Urinary bladder (tissue), 4 donors: ENCODE data around the gene NUP37. TPM values are rescaled to one million over a fixed set of nuclear protein-coding genes. Genes with fewer than 3 reads are reported as not detected.
A peak's percentile ranks its signal among the peaks of the same experiment; 100 is the strongest.
"Not testable (repeated sequence)": the region's sequence is repeated elsewhere in the genome, so short reads cannot be mapped to it uniquely, and the experiment has no call there.

ENCODE experiments used
- DNase-seq: peaks from one replicate; pipeline ENCODE4 v3.0.0-alpha.2; 2015; ENCODE audit errors: extremely low spot score
- H3K27ac ChIP-seq: one replicate; pipeline ENCODE4 v1.5.1; 2013; ENCODE audit warnings: low read depth, mild to moderate bottlenecking, moderate library complexity
- H3K36me3 ChIP-seq: one replicate; pipeline ENCODE4 v1.6.1; 2013; ENCODE audit warnings: mild to moderate bottlenecking, moderate library complexity; ENCODE audit not compliant: insufficient read depth
- H3K4me1 ChIP-seq: one replicate; pipeline ENCODE4 v1.6.1; 2013; ENCODE audit warnings: mild to moderate bottlenecking, moderate library complexity; ENCODE audit not compliant: insufficient read depth
- H3K4me3 ChIP-seq: one replicate; pipeline ENCODE4 v1.5.1; 2013; ENCODE audit warnings: low read depth, low read length
- WGBS: extraction: QIAGEN DNeasy Blood & Tissue Kit; methylation state at CpG from one replicate; pipeline ENCODE4 v1.1.7; 2013; 5-methylcytosine and 5-hydroxymethylcytosine counted together
- polyA plus RNA-seq: library from polyadenylated mRNA; stranded (reverse); fragments of 200-250 nt; gene quantifications from one replicate; pipeline ENCODE4 v1.2.3, GENCODE V29; 2013
- total RNA-seq: library from RNA; depleted of rRNA; stranded (reverse); fragments of >200 nt; gene quantifications from one replicate; pipeline ENCODE4 v1.2.3, GENCODE V29; 2014
- donor health status: healthy with polysubstance abuse.
- donor health status: healthy.

The NUP37 gene
- 34.9 TPM for total RNA-seq
- 22.8 TPM for polyA plus RNA-seq

- H3K4me1 ChIP-seq = no peaks in the 10 kb centered on the region
- H3K36me3 ChIP-seq = peaks cover 2% of the 10 kb centered on the region
- peak within 1 kb of the TSS; percentile 93 for H3K27ac ChIP-seq
- WGBS = under 1% methylated on average over 62 of the region's 62 CpGs
- peak within 1 kb of the TSS; percentile 79 for H3K4me3 ChIP-seq
- DNase-seq = peak; percentile 65
Observed at GRCh38 chr12:102119674-102120563, at the start of gene NUP37, which contains the start of gene PARPBP. NUP37 (minus strand) TSS chr12:102120114; CDS start chr12:102118518, 1,596 bp downstream. PARPBP (plus strand) TSS chr12:102120183; CDS start chr12:102123889, 3,706 bp downstream.

- Histone ChIP-seq H3K36me3 (no peaks in the 10 kb centered on the region), H3K27ac (no peak overlapping the region), H3K4me3 (no peak overlapping the region), H3K4me1 (no peaks in the 10 kb centered on the region)
- no peak for DNase-seq
Observed at GRCh38 chr12:102167821-102168604, 48.1 kb upstream of the NUP37 start.

GRCh38 chr12:102163383-102163782, 43.5 kb upstream of the NUP37 start:
- no peak overlapping the region for H3K27ac ChIP-seq
- no peak overlapping the region for H3K4me3 ChIP-seq
- H3K36me3 ChIP-seq = no peaks in the 10 kb centered on the region
- no peak for DNase-seq
- 93% methylated on average over 1 of the region's 1 CpG for WGBS
- no peaks in the 10 kb centered on the region for H3K4me1 ChIP-seq

GRCh38 chr12:102155206-102155605, 35.3 kb upstream of the NUP37 start:
- WGBS = 98% methylated on average over 3 of the region's 3 CpGs
- not testable (repeated sequence) for H3K27ac ChIP-seq, H3K36me3 ChIP-seq, H3K4me3 ChIP-seq, H3K4me1 ChIP-seq, DNase-seq

- H3K27ac ChIP-seq, H3K36me3 ChIP-seq, H3K4me3 ChIP-seq, DNase-seq, H3K4me1 ChIP-seq: not testable (repeated sequence)
- WGBS = 97% methylated on average over 4 of the region's 4 CpGs
Observed at GRCh38 chr12:102147062-102147587, 27.2 kb upstream of the NUP37 start.

- WGBS = 58% methylated on average over 1 of the region's 1 CpG
- Histone ChIP-seq H3K4me1 (no peaks in the 10 kb centered on the region), H3K27ac (no peak overlapping the region), H3K36me3 (no peaks in the 10 kb centered on the region), H3K4me3 (no peak overlapping the region)
- no peak for DNase-seq
Observed at GRCh38 chr12:102144221-102144620, 24.3 kb upstream of the NUP37 start.

GRCh38 chr12:102142866-102143373, 23.0 kb upstream of the NUP37 start:
- 93% methylated on average over 11 of the region's 11 CpGs for WGBS
- not testable (repeated sequence) for H3K4me1 ChIP-seq, H3K27ac ChIP-seq

GRCh38 chr12:102137619-102138018, 17.7 kb upstream of the NUP37 start:
- H3K4me3 ChIP-seq, H3K36me3 ChIP-seq, DNase-seq, H3K27ac ChIP-seq, H3K4me1 ChIP-seq: not testable (repeated sequence)
- 96% methylated on average over 8 of the region's 8 CpGs for WGBS

More at GRCh38 chr12:102142866-102143373, 23.0 kb upstream of the NUP37 start:
- H3K4me3 ChIP-seq, DNase-seq, H3K36me3 ChIP-seq: not testable (repeated sequence)

GRCh38 chr12:102131442-102131841, 11.5 kb upstream of the NUP37 start:
- DNase-seq, H3K4me3 ChIP-seq, H3K36me3 ChIP-seq, H3K27ac ChIP-seq, H3K4me1 ChIP-seq: not testable (repeated sequence)
- WGBS = 99% methylated on average over 2 of the region's 2 CpGs

- not testable (repeated sequence) for H3K27ac ChIP-seq, H3K36me3 ChIP-seq, H3K4me1 ChIP-seq, H3K4me3 ChIP-seq, DNase-seq
- WGBS = 84% methylated on average over 3 of the region's 3 CpGs
Observed at GRCh38 chr12:102130720-102131119, 10.8 kb upstream of the NUP37 start.

- H3K36me3 ChIP-seq, H3K4me3 ChIP-seq, H3K4me1 ChIP-seq, DNase-seq, H3K27ac ChIP-seq: not testable (repeated sequence)
- 88% methylated on average over 2 of the region's 2 CpGs for WGBS
Observed at GRCh38 chr12:102121328-102121727, 1.4 kb upstream of the NUP37 start.

- DNase-seq = no peak
- Histone ChIP-seq H3K4me1 (no peaks in the 10 kb centered on the region), H3K36me3 (no peaks in the 10 kb centered on the region), H3K27ac (no peak overlapping the region), H3K4me3 (no peak overlapping the region)
- WGBS = 29% methylated on average over 4 of the region's 4 CpGs
Observed at GRCh38 chr12:102120886-102121285, 972 bp upstream of the NUP37 start.

GRCh38 chr12:102120564-102120873, 605 bp upstream of the NUP37 start:
- no peaks in the 10 kb centered on the region for H3K4me1 ChIP-seq
- DNase-seq = no peak
- 2% methylated on average over 4 of the region's 4 CpGs for WGBS
- no peaks in the 10 kb centered on the region for H3K36me3 ChIP-seq
- peak overlapping the region; percentile 79 for H3K4me3 ChIP-seq
- no peak overlapping the region for H3K27ac ChIP-seq
